Astrocyte (in vitro differentiated cells and primary cell): ENCODE data around the gene GMDS. TPM values are rescaled to one million over a fixed set of nuclear protein-coding genes. Genes with fewer than 3 reads are reported as not detected.

Experiments
- DNase-seq: peaks from one replicate; pipeline ENCODE4 v3.0.0-alpha.2; 2010; ENCODE audit warnings: low read depth
- FAIRE-seq: peaks from 2 replicates; lab custom pipeline; 2011; peaks lifted over from hg19 to GRCh38; lab: Jason Lieb, UNC
- H2AFZ ChIP-seq: 2 replicates; pipeline ENCODE4 v1.6.0; 2012; ENCODE audit warnings: low read depth, low read length, inconsistent platforms
- H3K27ac ChIP-seq: 2 replicates; pipeline ENCODE4 v1.5.1; 2011; ENCODE audit warnings: low read depth, low read length, inconsistent platforms
- H3K27me3 ChIP-seq: 2 replicates; pipeline ENCODE4 v1.6.0; 2011; ENCODE audit warnings: low read length, inconsistent platforms; ENCODE audit not compliant: insufficient read depth
- H3K36me3 ChIP-seq: 2 replicates; pipeline ENCODE4 v1.5.1; 2011; ENCODE audit warnings: low read length, inconsistent platforms; ENCODE audit not compliant: insufficient read depth
- H3K4me1 ChIP-seq: 2 replicates; pipeline ENCODE4 v1.5.1; 2011; ENCODE audit warnings: low read length, inconsistent platforms; ENCODE audit not compliant: insufficient read depth
- H3K4me2 ChIP-seq: 2 replicates; pipeline ENCODE4 v1.6.0; 2012; ENCODE audit warnings: low read length, inconsistent platforms
- H3K4me3 ChIP-seq: 2 replicates; pipeline ENCODE4 v1.5.1; 2011; ENCODE audit warnings: low read depth, mild to moderate bottlenecking, low read length, inconsistent platforms; ENCODE audit not compliant: insufficient read depth
- H3K79me2 ChIP-seq: 2 replicates; pipeline ENCODE4 v1.6.0; 2012; ENCODE audit warnings: mild to moderate bottlenecking, low read length, inconsistent platforms; ENCODE audit not compliant: insufficient read depth
- H3K9ac ChIP-seq: 2 replicates; pipeline ENCODE4 v1.6.0; 2012; ENCODE audit warnings: mild to moderate bottlenecking, low read length, inconsistent platforms
- H3K9me3 ChIP-seq: 2 replicates; pipeline ENCODE4 v1.5.1; 2012; ENCODE audit warnings: low read depth, mild to moderate bottlenecking, low read length, inconsistent platforms; ENCODE audit not compliant: insufficient read depth
- H4K20me1 ChIP-seq: 2 replicates; pipeline ENCODE4 v1.6.0; 2012; ENCODE audit warnings: low read length, inconsistent platforms; ENCODE audit not compliant: insufficient read depth
- H3K27ac Mint-ChIP-seq: one replicate; pipeline ENCODE4 v1.8.0; 2021; ENCODE audit warnings: mild to moderate bottlenecking, mixed read lengths; ENCODE audit not compliant: unreplicated experiment
- H3K27me3 Mint-ChIP-seq: one replicate; pipeline ENCODE4 v1.8.0; 2021; ENCODE audit warnings: low read depth, mixed read lengths; ENCODE audit not compliant: unreplicated experiment
- H3K36me3 Mint-ChIP-seq: one replicate; pipeline ENCODE4 v1.8.0; 2021; ENCODE audit warnings: low read depth, mixed read lengths; ENCODE audit not compliant: unreplicated experiment
- H3K4me1 Mint-ChIP-seq: one replicate; pipeline ENCODE4 v1.8.0; 2021; ENCODE audit warnings: low read depth, mixed read lengths; ENCODE audit not compliant: unreplicated experiment
- H3K4me3 Mint-ChIP-seq: one replicate; pipeline ENCODE4 v1.8.0; 2021; ENCODE audit warnings: mild to moderate bottlenecking, moderate library complexity, mixed read lengths; ENCODE audit not compliant: unreplicated experiment
- H3K9me3 Mint-ChIP-seq: one replicate; pipeline ENCODE4 v1.8.0; 2021; ENCODE audit warnings: mild to moderate bottlenecking, mixed read lengths; ENCODE audit not compliant: unreplicated experiment
- CTCF ChIP-seq: IDR thresholded peaks from 2 replicates; pipeline ENCODE4 v1.5.1; 2011; ENCODE audit warnings: low read depth, mild to moderate bottlenecking, inconsistent platforms, low read length, moderate library complexity; ENCODE audit not compliant: insufficient read depth
- EZH2 ChIP-seq: IDR thresholded peaks from 2 replicates; pipeline ENCODE4 v1.6.1; 2012; ENCODE audit warnings: mild to moderate bottlenecking, low read length, inconsistent platforms; ENCODE audit not compliant: insufficient read depth
- total RNA-seq: library from RNA; stranded (reverse); gene quantifications from 2 replicates; pipeline ENCODE4 v1.2.1, GENCODE V29; 2021

Gene GMDS
- total RNA-seq, 1 donor from 2014 or later: 9.4 TPM

- H3K4me3 ChIP-seq: no peak overlapping the region
- no peak overlapping the region for H3K9ac ChIP-seq
- no peaks in the 10 kb centered on the region for H3K36me3 ChIP-seq
- no peak overlapping the region for H3K27ac Mint-ChIP-seq
- no peak overlapping the region for H3K4me3 Mint-ChIP-seq
- H3K27me3 Mint-ChIP-seq: peaks cover 20% of the 10 kb centered on the region
- no peak for TF ChIP-seq EZH2
- TF ChIP-seq CTCF: no peak
- no peak for DNase-seq
- no peaks in the 10 kb centered on the region for H4K20me1 ChIP-seq
- peaks cover 3% of the 10 kb centered on the region for H3K36me3 Mint-ChIP-seq
- no peaks in the 10 kb centered on the region for H3K4me1 Mint-ChIP-seq
- no peaks in the 10 kb centered on the region for H3K79me2 ChIP-seq
- H3K27me3 ChIP-seq: no peaks in the 10 kb centered on the region
- no peaks in the 10 kb centered on the region for H3K4me1 ChIP-seq
- no peaks in the 10 kb centered on the region for H3K9me3 Mint-ChIP-seq
- no peak overlapping the region for H3K4me2 ChIP-seq
- H3K9me3 ChIP-seq: no peaks in the 10 kb centered on the region
- H3K27ac ChIP-seq: no peak overlapping the region
- no peak overlapping the region for H2AFZ ChIP-seq
- no peak for FAIRE-seq
Observed at GRCh38 chr6:1664329-1664728, 581.1 kb downstream of the GMDS start.

GRCh38 chr6:1663511-1663910 lies 581.9 kb downstream of the GMDS start:
- H3K9me3 Mint-ChIP-seq: peaks cover 3% of the 10 kb centered on the region
- H3K9me3 ChIP-seq: no peaks in the 10 kb centered on the region
- no peak overlapping the region for H3K9ac ChIP-seq
- no peak for FAIRE-seq
- TF ChIP-seq CTCF (no peak), EZH2 (no peak)
- H3K79me2 ChIP-seq: no peaks in the 10 kb centered on the region
- no peak overlapping the region for H2AFZ ChIP-seq
- H3K4me1 Mint-ChIP-seq: no peaks in the 10 kb centered on the region
- no peaks in the 10 kb centered on the region for H3K4me1 ChIP-seq
- H3K4me3 ChIP-seq: no peak overlapping the region
- no peak overlapping the region for H3K27ac Mint-ChIP-seq
- no peaks in the 10 kb centered on the region for H3K27me3 ChIP-seq
- H3K27me3 Mint-ChIP-seq: peaks cover 20% of the 10 kb centered on the region
- H3K36me3 ChIP-seq: no peaks in the 10 kb centered on the region
- no peak for DNase-seq
- H4K20me1 ChIP-seq: no peaks in the 10 kb centered on the region
- H3K4me3 Mint-ChIP-seq: no peak overlapping the region
- H3K36me3 Mint-ChIP-seq: peaks cover 3% of the 10 kb centered on the region
- H3K4me2 ChIP-seq: no peak overlapping the region
- H3K27ac ChIP-seq: no peak overlapping the region

- Histone ChIP-seq H3K4me3 (no peak overlapping the region), H3K27ac (no peak overlapping the region), H3K4me1 (no peaks in the 10 kb centered on the region), H4K20me1 (no peaks in the 10 kb centered on the region), H3K4me2 (no peak overlapping the region), H2AFZ (no peak overlapping the region), H3K36me3 (no peaks in the 10 kb centered on the region), H3K79me2 (no peaks in the 10 kb centered on the region), H3K9me3 (no peaks in the 10 kb centered on the region), H3K27me3 (no peaks in the 10 kb centered on the region), H3K9ac (no peak overlapping the region)
- Mint-ChIP-seq H3K27me3 (peaks cover 20% of the 10 kb centered on the region), H3K36me3 (peaks cover 3% of the 10 kb centered on the region), H3K4me1 (no peaks in the 10 kb centered on the region), H3K27ac (no peak overlapping the region), H3K9me3 (peaks cover 3% of the 10 kb centered on the region), H3K4me3 (no peak overlapping the region)
- TF ChIP-seq CTCF (no peak), EZH2 (no peak)
- FAIRE-seq: no peak
- no peak for DNase-seq
Observed at GRCh38 chr6:1662534-1662933, 582.9 kb downstream of the GMDS start.
